PC-9 (cell line): Measurements from ENCODE around the gene NAA40. TPM values are rescaled to one million over a fixed set of nuclear protein-coding genes. Genes with fewer than 3 reads are reported as not detected.

Source experiments
- BruUV-seq: library from RNA; stranded (reverse); fragments of 400-500 nt; replicated peaks from 2 replicates; lab custom pipeline; 2021; lab: Mats Ljungman, UMichigan
- CTCF ChIA-PET: fragments of 300-600 bp; sonication (Branson Sonifier 250); formaldehyde crosslinking; loops from one replicate; lab custom pipeline; 2022; ENCODE audit warnings: antibody characterized with exemption; lab: Charles Lee
- POLR2A ChIA-PET: fragments of 300-600 bp; sonication (Branson Sonifier 250); formaldehyde crosslinking; loops from one replicate; lab custom pipeline; 2022; ENCODE audit warnings: antibody characterized with exemption; ENCODE audit not compliant: unreplicated experiment; lab: Charles Lee
- DNase-seq, 2 experiments: peaks; one replicate each; pipeline versions ENCODE4 v3.0.0 to v3.0.0-alpha.2; 2015 to 2022; ENCODE audit warnings: mixed read lengths in 1 of 2
- H2AFZ ChIP-seq: fragments of 200-600 bp; sonication (generic); 2 replicates; pipeline ENCODE4 v1.8.1; 2017; ENCODE audit warnings: antibody characterized with exemption
- H3F3A ChIP-seq: fragments of 200-600 bp; sonication (generic); 2 replicates; pipeline ENCODE4 v1.8.1; 2017; ENCODE audit warnings: antibody characterized with exemption, mild to moderate bottlenecking, low read depth; ENCODE audit not compliant: insufficient read depth
- H3K27ac ChIP-seq: fragments of 200-600 bp; sonication (generic); 2 replicates; pipeline ENCODE4 v1.6.1; 2016; ENCODE audit warnings: mixed run types
- H3K27me3 ChIP-seq: fragments of 200-600 bp; sonication (generic); 2 replicates; pipeline ENCODE4 v1.6.1; 2016; ENCODE audit warnings: low read depth, mixed run types; ENCODE audit not compliant: insufficient read depth
- H3K36me3 ChIP-seq: fragments of 200-600 bp; sonication (generic); 2 replicates; pipeline ENCODE4 v1.6.1; 2016; ENCODE audit warnings: low read depth, mixed run types
- H3K4me1 ChIP-seq: fragments of 200-600 bp; sonication (generic); replicated peaks from 2 replicates; pipeline ENCODE4 v1.6.1; 2016; ENCODE audit warnings: mixed run types; ENCODE audit not compliant: insufficient read depth
- H3K4me2 ChIP-seq: fragments of 200-600 bp; sonication (generic); 2 replicates; pipeline ENCODE4 v1.6.1; 2017; ENCODE audit warnings: mixed run types
- H3K4me3 ChIP-seq: fragments of 200-600 bp; sonication (generic); 2 replicates; pipeline ENCODE4 v1.6.1; 2016; ENCODE audit warnings: mixed run types
- H3K79me2 ChIP-seq: fragments of 200-600 bp; sonication (generic); 2 replicates; pipeline ENCODE4 v1.6.1; 2017; ENCODE audit warnings: low read depth, mixed run types
- H3K9me2 ChIP-seq: fragments of 200-600 bp; sonication (generic); 2 replicates; pipeline ENCODE4 v1.8.1; 2017; ENCODE audit warnings: mild to moderate bottlenecking; ENCODE audit not compliant: insufficient read depth
- H3K9me3 ChIP-seq: fragments of 200-600 bp; sonication (generic); 2 replicates; pipeline ENCODE4 v1.8.1; 2016; ENCODE audit warnings: low read depth; ENCODE audit not compliant: insufficient read depth
- H4K20me1 ChIP-seq: fragments of 200-600 bp; sonication (generic); 2 replicates; pipeline ENCODE4 v1.8.1; 2017; ENCODE audit not compliant: insufficient read depth
- CTCF ChIP-seq: fragments of 200-600 bp; sonication (generic); conservative IDR thresholded peaks from 2 replicates; pipeline ENCODE4 v1.6.1; 2017; ENCODE audit warnings: mixed run types, antibody characterized with exemption, mild to moderate bottlenecking, moderate library complexity
- EZH2 ChIP-seq: fragments of 200-600 bp; sonication (generic); IDR thresholded peaks from 2 replicates; pipeline ENCODE4 v1.8.0; 2017; ENCODE audit warnings: antibody characterized with exemption, low read depth
- intact Hi-C: fragments of 100-400 bp; cut with micrococcal nuclease; formaldehyde crosslinking; loops from one replicate; pipeline ENCODE4 v1.10.0; 2022; ENCODE audit not compliant: unreplicated experiment
- total RNA-seq: library from RNA; stranded (reverse); gene quantifications from 2 replicates; pipeline ENCODE4 v1.2.3, GENCODE V29; 2021

NAA40 gene
- total RNA-seq, 1 experiment from 2014 or later: 47.4 TPM

GRCh38 chr11:64000740-64001483, 62.1 kb downstream of the NAA40 start:
- Histone ChIP-seq H3K9me2 (no peaks in the 10 kb centered on the region), H4K20me1 (peaks cover 79% of the 10 kb centered on the region), H3K4me3 (no peak overlapping the region), H3K4me1 (no peaks in the 10 kb centered on the region), H3K4me2 (no peak overlapping the region), H3F3A (peaks cover 21% of the 10 kb centered on the region; the same call in 1 of the 2 replicates), H3K79me2 (no peaks in the 10 kb centered on the region), H3K9me3 (no peaks in the 10 kb centered on the region), H3K36me3 (peaks cover 9% of the 10 kb centered on the region; the same call in 1 of the 2 replicates), H3K27me3 (no peaks in the 10 kb centered on the region), H2AFZ (no peak overlapping the region), H3K27ac (no peak overlapping the region)
- POLR2A ChIA-PET: no interaction called here
- CTCF ChIA-PET: no interaction called here
- intact Hi-C loops: no loop called here
- no peak for DNase-seq
- TF ChIP-seq CTCF (no peak), EZH2 (no peak)
- no TSS peak for BruUV-seq

GRCh38 chr11:64001484-64002420, 63.0 kb downstream of the NAA40 start:
- H2AFZ ChIP-seq: no peak overlapping the region
- no peaks in the 10 kb centered on the region for H3K9me3 ChIP-seq
- ChIA-PET POLR2A (interaction anchor here (0.6 to 0.7 kb wide), 4 partner anchors 14 to 303 kb away, joined by 3 to 10 read pairs (median 4); partner anchors contain the start of gene ESRRA), CTCF (interaction anchor here (0.7 kb wide), 1 partner anchor 185 kb away, joined by 4 read pairs; no protein-coding TSS in a partner anchor)
- H3K9me2 ChIP-seq: no peaks in the 10 kb centered on the region
- H3F3A ChIP-seq: peaks cover 21% of the 10 kb centered on the region; the same call in 1 of the 2 replicates
- H3K36me3 ChIP-seq: peaks cover 5% of the 10 kb centered on the region; the same call in 1 of the 2 replicates
- intact Hi-C loops: no loop called here
- H3K4me3 ChIP-seq: no peak overlapping the region
- H3K4me1 ChIP-seq: no peaks in the 10 kb centered on the region
- H3K79me2 ChIP-seq: no peaks in the 10 kb centered on the region
- no peak for DNase-seq
- no peak for TF ChIP-seq CTCF
- TF ChIP-seq EZH2: no peak
- no peak overlapping the region for H3K27ac ChIP-seq
- H3K27me3 ChIP-seq: no peaks in the 10 kb centered on the region
- no TSS peak for BruUV-seq
- H3K4me2 ChIP-seq: no peak overlapping the region
- H4K20me1 ChIP-seq: peaks cover 79% of the 10 kb centered on the region

DNA sequence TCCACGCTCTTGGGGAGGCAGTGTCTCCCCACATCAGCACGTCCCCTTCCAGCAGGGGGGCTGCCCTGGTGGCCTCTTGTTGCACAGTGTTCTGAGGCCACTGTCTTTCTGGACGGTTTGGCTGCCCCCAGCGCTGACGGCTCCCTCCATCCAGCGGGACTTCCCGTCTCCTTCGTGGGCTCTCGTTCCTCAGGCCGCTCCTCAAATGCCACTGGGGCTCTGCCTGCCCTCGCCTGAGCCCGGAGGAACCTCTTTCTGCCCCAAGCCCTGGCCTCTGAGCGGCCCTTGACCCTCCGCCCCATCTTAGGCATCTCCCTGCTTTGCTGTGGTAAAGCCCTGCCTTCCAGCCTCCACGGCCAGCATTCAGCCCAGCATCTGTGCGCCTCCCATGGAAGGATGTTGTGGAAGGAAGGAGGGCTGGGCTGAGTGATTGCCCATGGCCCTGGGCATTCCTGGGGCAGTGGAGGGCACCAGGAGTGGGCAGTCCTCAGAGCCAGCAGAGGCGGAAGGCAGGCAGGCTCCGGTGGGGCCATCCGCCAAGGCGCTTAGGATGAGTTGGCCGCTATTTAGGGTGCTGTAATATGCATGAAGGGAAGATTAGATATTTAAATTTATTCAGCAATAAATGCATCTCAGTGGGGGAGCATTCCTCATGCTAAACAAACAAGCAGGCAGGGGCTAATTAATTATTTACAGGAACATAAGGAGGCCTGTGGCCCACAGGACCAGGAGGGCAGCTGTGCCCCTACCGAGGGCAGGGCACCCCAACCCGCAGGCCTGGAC, 65.2 kb downstream of the NAA40 start:
- H3K9me2 ChIP-seq: no peaks in the 10 kb centered on the region
- no peaks in the 10 kb centered on the region for H3K79me2 ChIP-seq
- no peak overlapping the region for H3K27ac ChIP-seq
- H3K36me3 ChIP-seq: no peaks in the 10 kb centered on the region
- no peak overlapping the region for H3K4me2 ChIP-seq
- H3K9me3 ChIP-seq: no peaks in the 10 kb centered on the region
- CTCF ChIA-PET: no interaction called here
- H3K4me1 ChIP-seq: no peaks in the 10 kb centered on the region
- no TSS peak for BruUV-seq
- intact Hi-C loops: no loop called here
- no peak for DNase-seq
- TF ChIP-seq EZH2: no peak
- no peak for TF ChIP-seq CTCF
- H2AFZ ChIP-seq: no peak overlapping the region
- peaks cover 21% of the 10 kb centered on the region; the same call in 1 of the 2 replicates for H3F3A ChIP-seq
- H3K27me3 ChIP-seq: no peaks in the 10 kb centered on the region
- no peak overlapping the region for H3K4me3 ChIP-seq
- H4K20me1 ChIP-seq: peaks cover 79% of the 10 kb centered on the region
- POLR2A ChIA-PET: no interaction called here
